NOMO-1 treated with DMSO at 0.1 percent for 48 hours (cell line): ENCODE measurements around the gene TIPIN.
A peak's percentile ranks its signal among the peaks of the same experiment; 100 is the strongest.
"Not testable (repeated sequence)": the region's sequence is repeated elsewhere in the genome, so short reads cannot be mapped to it uniquely, and the experiment has no call there.

Experiments used
- DNase-seq: peaks from one replicate; lab custom pipeline; 2025; ENCODE audit not compliant: unreplicated experiment; lab: John Stamatoyannopoulos, UW

Gene TIPIN

DNA sequence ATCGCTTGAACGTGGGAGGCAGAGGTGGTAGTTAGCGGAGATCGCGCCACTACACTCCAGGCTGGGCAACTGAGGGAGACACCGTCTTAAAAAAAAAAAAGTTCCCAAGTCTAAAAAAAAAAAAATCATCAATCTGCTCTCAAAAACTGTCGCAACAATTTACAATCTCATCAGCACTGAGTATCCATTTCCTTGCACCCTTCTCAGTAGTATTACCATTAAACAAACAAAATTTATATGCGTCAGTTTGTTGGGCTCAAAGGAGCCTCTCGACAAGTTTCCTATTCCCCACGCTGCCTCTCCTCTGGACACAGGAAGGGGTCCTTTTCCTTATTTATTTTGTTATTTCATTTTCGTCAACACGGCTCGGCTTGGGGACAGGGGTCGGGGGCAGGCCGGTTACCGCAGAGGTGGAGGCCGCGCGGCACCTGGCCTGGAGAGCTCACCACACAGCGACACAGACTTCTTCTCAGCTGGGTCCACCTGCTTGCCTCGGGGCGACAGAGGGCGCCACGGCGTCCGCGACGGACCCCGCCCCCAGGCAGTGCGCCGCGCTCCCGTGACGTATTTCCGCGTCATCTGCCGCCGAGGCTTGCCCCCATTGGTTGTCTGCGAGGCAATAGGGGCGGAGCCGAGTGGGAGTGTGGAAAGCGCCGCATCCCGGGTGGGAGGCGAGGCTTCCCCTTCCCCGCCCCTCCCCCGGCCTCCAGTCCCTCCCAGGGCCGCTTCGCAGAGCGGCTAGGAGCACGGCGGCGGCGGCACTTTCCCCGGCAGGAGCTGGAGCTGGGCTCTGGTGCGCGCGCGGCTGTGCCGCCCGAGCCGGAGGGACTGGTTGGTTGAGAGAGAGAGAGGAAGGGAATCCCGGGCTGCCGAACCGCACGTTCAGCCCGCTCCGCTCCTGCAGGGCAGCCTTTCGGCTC, 30.0 kb upstream of the TIPIN start, which contains the start of gene MAP2K1:
Gene MAP2K1 (plus strand): TSS at position 709 of the 920 bp plus-strand sequence. CDS start 436 bp downstream, outside the sequence.
- peak; percentile 95 for DNase-seq

DNA sequence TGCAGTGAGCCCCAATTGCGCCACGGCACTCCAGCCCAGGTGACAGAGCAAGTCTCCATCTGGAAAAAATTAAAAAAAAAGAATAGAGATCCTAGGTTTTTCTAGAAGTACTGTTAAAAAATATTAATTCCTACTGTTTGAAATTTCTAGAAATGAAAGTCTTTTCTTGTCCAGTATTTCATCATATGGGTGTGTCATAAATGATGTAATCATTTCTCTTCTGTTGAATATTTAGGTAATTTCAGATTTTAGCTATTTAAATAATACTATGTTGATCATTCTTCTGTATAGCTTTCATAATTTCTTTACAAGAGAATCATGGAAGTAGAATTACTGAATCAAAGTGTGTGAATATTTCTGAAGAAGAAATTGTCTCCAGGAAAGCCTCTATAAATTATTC, 24.9 kb upstream of the TIPIN start:
- DNase-seq, result peak; percentile 26

DNA sequence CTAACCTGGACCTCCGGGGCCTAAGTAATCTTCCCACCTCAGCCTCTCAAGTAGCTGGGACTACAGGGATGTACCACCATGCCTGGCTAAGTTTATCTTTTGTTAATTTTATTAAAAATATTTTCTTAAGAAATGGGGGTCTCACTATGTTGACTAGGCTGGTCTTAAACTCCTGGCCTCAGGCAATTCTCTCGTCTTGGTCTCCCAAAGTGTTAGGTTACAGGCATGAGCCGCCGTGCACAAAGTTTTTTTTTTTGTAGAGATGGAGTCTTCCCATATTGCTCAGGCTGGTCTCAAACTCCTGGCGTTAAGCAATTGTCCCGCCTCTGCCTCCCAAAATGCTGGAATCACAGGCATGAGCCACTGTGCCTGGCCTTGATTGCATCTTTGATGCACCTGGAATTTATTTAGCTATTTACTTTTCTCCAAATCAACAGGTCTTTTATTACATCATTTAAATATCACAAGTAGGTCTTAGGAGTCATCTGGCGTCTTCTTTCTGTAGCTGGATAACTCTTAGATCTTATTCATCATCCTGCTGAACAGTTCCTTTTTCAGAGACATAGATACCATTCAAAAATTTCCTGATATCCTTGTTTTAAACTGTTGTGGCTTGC, 22.4 kb upstream of the TIPIN start:
- DNase-seq, result no peak

DNA sequence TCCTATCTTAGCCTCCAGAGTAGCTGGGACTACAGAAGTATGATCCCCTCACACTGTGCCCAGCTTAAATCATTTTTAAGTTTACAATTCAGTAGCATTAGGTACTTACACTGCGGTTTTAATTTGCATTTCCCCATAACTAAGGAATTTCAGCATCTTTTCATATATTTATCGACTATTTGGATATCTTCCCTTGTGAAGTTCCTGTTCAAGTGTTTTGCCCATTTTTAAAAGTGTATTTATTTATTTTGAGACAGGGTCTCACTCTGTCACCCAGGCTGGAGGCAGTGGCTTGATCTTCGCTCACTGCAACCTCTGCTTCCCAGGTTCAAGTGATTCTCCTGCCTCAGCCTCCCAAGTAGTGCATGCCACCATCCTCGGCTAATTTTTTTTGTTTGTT, 17.7 kb upstream of the TIPIN start:
- DNase-seq, result no peak

GRCh38 chr15:66369773-66370651, 13.5 kb upstream of the TIPIN start:
- DNase-seq, result peak; percentile 59

- no peak for DNase-seq
These were observed 8.6 kb upstream of the TIPIN start for GRCh38 chr15:66364944-66365528.

- DNase-seq, result no peak
These were observed 6.3 kb upstream of the TIPIN start for GRCh38 chr15:66362776-66363175.

DNA sequence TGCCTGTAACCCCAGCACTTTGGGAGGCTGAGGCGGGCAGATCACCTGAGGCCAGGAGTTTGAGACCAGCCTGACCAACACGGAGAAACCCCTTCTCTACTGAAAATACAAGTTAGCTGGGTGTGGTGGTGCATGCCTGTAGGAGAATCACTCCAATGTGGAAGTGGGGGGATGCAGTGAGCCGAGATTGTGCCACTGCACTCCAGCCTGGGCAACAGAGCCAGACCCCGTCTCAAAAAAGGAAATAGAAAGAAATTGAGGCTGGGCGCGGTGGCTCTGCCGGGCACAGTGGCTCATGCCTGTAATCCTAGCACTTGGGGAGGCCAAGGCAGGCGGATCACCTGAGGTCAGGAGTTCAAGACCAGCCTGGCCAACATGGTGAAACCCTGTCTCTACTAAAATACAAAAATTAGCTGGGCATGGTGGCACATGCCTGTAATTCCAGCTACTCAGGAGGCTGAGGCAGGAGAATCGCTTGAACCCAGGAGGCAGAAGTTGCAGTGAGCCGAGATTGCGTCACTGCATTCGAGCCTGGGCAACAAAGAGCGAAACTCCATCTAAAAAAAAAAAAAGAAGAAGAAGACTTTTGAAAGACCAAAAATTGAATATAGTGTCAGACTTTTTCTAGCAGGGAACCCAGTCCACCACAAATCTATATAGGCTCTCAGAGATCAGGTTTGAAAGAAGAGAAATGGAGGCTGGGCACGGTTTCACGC, 5.4 kb upstream of the TIPIN start:
- DNase-seq, result peak; percentile 51

GRCh38 chr15:66359740-66360139, 3.3 kb upstream of the TIPIN start:
- no peak for DNase-seq

DNA sequence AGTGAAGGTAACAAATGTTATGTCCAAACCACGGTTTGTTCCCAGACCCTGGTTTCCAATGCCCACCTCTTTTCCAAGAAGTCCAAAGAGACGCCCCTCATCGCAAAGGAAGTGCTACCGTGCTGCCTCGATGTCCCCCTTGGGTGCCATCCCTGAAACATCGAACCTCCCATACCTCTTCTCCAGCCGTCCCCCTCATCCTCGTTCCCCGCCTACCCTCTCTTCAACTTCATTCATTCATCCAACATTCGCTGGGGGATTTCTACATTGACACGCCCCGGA, 467 bp downstream of the TIPIN start:
- DNase-seq, result peak; percentile 40

GRCh38 chr15:66348530-66348929, 8.0 kb downstream of the TIPIN start:
- not testable (repeated sequence) for DNase-seq

DNA sequence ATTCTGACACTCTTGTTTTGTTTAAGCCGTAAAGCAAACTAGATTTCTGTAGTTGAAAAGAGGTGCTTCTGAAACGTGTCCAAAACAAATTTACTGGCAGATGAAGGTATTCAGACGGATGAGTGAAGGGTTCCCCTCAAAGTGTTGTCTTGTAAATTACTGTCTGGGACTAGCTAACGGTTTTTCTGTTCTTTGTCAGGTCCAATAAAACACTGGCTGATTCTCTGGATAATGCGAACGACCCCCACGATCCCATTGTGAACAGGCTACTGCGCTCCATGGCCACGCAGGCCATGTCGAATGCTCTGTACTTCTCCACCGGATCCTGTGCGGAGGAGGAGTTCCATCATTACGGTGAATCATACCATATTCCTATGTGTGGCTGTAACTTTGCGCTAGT, 27.7 kb downstream of the TIPIN start:
- DNase-seq, result no peak

DNA sequence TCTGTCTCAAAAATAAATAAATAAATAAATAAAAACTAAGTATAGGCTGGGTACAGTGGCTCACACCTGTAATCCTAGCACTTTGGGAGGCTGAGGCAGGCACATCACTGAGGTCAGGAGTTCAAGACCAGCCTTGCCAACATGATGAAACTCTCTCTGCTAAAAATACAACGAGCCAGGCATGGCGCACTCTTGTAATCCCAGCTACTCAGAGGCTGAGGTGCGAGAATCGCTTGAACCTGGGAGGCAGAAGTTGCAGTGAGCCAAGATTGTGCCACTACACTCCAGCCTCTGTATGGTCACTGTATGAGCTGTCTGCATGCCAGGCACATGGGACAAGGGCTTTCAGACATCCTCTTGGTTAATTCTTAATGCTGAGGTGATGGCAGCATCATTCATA, 28.7 kb downstream of the TIPIN start:
- no peak for DNase-seq

DNA sequence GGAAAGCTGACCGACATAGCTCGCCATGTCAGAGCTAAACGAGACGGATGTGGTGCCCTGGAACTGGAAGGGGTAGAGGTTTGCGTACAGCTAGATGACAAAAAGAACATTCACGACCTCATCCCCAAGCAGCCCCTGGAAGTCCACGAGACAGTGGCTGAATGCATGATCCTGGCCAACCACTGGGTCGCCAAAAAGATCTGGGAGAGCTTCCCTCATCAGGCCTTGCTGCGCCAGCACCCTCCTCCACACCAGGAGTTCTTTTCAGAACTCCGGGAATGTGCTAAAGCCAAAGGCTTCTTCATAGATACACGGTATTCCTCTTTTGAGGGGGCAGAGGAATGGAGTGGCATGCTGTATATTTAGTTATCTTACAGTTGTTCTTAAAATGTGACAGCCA, 30.4 kb downstream of the TIPIN start:
- no peak for DNase-seq

DNA sequence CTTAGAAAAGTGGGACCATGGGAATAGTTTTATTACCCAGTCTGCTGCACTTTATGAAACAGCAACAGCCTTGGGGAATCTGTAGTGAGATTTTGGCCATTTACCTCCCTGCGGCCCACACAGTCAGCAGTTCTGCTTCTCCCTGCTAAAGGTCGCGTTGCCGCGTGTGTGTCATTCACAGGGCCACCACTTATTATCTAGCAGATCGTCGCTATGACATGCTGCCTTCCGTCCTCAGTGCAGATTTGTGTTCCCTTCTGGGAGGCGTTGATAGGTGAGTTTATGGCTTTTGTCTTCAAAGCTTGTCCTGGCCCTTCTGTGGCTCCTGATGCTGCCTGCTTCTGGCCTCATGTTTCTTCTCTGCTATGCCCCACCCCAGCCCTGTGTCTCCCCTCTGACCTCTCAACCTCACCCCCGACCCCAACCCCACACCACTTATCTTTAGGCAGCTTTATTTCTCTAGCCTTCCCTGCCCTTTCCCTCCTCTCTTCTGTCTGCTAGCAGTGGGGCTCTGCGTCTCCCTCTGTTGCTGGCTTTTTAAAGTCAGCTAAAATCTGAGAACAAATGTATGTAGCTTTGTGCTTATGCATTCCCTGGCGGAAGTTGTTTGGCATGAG, 33.1 kb downstream of the TIPIN start:
- no peak for DNase-seq

DNA sequence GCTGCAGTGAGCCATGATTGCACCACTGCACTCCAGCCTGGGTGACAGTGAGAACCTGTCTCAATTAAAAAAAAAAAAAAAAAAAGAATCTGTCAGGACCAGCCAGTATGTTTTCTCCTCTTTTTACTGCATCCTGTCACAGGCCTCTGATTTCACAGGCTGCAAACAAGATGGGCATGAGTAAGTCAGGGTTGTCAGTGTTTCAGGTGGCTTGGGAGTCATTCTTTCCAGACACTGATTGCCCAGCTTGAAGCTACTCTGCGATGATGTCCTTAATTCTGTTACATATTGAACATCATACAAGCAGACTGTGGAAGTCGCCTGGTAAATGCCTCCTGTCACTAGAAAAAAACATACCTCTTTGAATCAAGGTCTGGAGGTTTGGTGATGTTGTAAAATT, 44.3 kb downstream of the TIPIN start:
- DNase-seq, result no peak

GRCh38 chr15:66310786-66311185, 45.7 kb downstream of the TIPIN start:
- DNase-seq, result no peak

GRCh38 chr15:66309828-66310227, 46.7 kb downstream of the TIPIN start:
- DNase-seq, result no peak

DNA sequence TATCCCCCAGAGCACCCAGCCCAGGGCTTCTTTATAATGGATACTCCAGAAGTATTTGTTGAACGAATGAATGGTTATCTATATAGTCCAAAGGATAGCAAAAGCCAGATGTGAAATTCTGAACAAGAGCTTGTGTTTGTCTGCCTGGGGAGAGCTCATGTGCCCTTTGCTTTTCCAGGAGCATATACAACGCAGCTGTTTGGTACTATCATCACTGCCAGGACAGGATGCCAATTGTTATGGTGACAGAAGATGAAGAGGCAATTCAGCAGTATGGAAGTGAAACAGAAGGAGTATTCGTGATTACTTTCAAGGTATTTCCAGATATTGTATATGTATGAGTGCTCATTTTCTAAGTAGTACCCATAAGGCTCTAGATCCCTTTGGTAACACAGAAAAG, 48.0 kb downstream of the TIPIN start:
- no peak for DNase-seq

DNA sequence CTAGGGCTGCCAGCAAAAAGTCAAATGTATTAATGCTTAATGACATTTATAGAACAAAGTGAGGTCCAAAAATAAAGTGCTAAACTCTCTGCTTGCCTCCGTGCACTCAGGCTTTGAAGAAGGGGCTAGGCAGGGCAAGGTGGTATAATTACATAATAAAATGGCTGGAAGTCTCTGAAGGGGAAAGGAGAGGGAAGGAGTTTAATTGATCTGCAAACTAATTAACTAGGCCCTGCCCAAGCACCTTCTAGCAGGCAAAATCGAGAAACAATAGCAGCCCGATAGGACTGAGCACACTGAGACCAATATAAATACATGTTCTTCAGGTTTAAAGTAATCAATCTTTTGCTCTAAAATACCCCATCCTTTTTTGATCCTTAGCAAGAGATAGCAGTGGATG, 50.1 kb downstream of the TIPIN start:
- no peak for DNase-seq
